Activated CD4-positive, alpha-beta T cell treated with anti-CD3 and anti-CD28 coated beads, Interleukin-2, amount 10 ng/mL, durations not matched to agents 7 days and 5 days (primary cell): ENCODE results near the gene NHP2. TPM values are rescaled to one million over a fixed set of nuclear protein-coding genes. Genes with fewer than 3 reads are reported as not detected.

ENCODE experiments used
- CTCF ChIA-PET: fragments of 350-600 bp; sonication (Branson Sonifier 250); formaldehyde crosslinking; loops from one replicate; lab custom pipeline; 2021; ENCODE audit warnings: antibody characterized with exemption; lab: Charles Lee
- POLR2A ChIA-PET: fragments of 350-600 bp; sonication (Branson Sonifier 250); formaldehyde crosslinking; loops from one replicate; lab custom pipeline; 2021; ENCODE audit warnings: antibody characterized with exemption; lab: Charles Lee
- DNase-seq: peaks from one replicate; pipeline ENCODE4 v3.0.0-alpha.2; 2020
- H3K27ac Mint-ChIP-seq: one replicate; pipeline ENCODE4 v1.8.0; 2021; ENCODE audit warnings: mild to moderate bottlenecking, moderate library complexity, mixed read lengths
- H3K27me3 Mint-ChIP-seq: one replicate; pipeline ENCODE4 v1.8.0; 2021; ENCODE audit warnings: mixed read lengths
- H3K36me3 Mint-ChIP-seq: one replicate; pipeline ENCODE4 v1.8.0; 2021; ENCODE audit warnings: low read depth, mixed read lengths
- H3K4me1 Mint-ChIP-seq: one replicate; pipeline ENCODE4 v1.8.0; 2021; ENCODE audit warnings: mixed read lengths
- H3K4me3 Mint-ChIP-seq: one replicate; pipeline ENCODE4 v1.8.0; 2021; ENCODE audit warnings: mild to moderate bottlenecking, moderate library complexity, mixed read lengths
- H3K9me3 Mint-ChIP-seq: one replicate; pipeline ENCODE4 v1.8.0; 2021; ENCODE audit warnings: mixed read lengths
- total RNA-seq, 2 experiments: library from RNA; stranded (reverse); gene quantifications; one replicate each; pipeline ENCODE4 v1.2.3, GENCODE V29; 2021

The NHP2 gene
- total RNA-seq, 2 experiments from 2014 or later, result 145 TPM

GRCh38 chr5:178125253-178125906 is 28.3 kb downstream of the NHP2 start:
- ChIA-PET CTCF (no interaction called here), POLR2A (no interaction called here)
- Mint-ChIP-seq H3K9me3 (no peaks in the 10 kb centered on the region), H3K36me3 (no peaks in the 10 kb centered on the region), H3K27me3 (no peaks in the 10 kb centered on the region), H3K4me3 (no peak overlapping the region), H3K27ac (no peak overlapping the region), H3K4me1 (peaks cover 20% of the 10 kb centered on the region)
- no peak for DNase-seq

- no peak overlapping the region for H3K4me3 Mint-ChIP-seq
- POLR2A ChIA-PET, result no interaction called here
Observed at GRCh38 chr5:178123966-178124925, 29.4 kb downstream of the NHP2 start.

GRCh38 chr5:178123094-178123965 is 30.4 kb downstream of the NHP2 start:
- H3K4me3 Mint-ChIP-seq, result no peak overlapping the region
- no peaks in the 10 kb centered on the region for H3K27me3 Mint-ChIP-seq
- no peaks in the 10 kb centered on the region for H3K9me3 Mint-ChIP-seq
- H3K4me1 Mint-ChIP-seq, result peaks cover 15% of the 10 kb centered on the region
- H3K36me3 Mint-ChIP-seq, result no peaks in the 10 kb centered on the region
- ChIA-PET POLR2A (no interaction called here), CTCF (interaction anchor here (1.0 to 1.5 kb wide), 2 partner anchors 14 to 34 kb away, joined by 3 to 4 read pairs; no protein-coding TSS in a partner anchor)
- DNase-seq, result no peak
- no peak overlapping the region for H3K27ac Mint-ChIP-seq

More at GRCh38 chr5:178123966-178124925, 29.4 kb downstream of the NHP2 start:
- Mint-ChIP-seq H3K27me3 (no peaks in the 10 kb centered on the region), H3K9me3 (no peaks in the 10 kb centered on the region), H3K4me1 (peaks cover 16% of the 10 kb centered on the region), H3K27ac (no peak overlapping the region), H3K36me3 (no peaks in the 10 kb centered on the region)
- no peak for DNase-seq
- CTCF ChIA-PET, result interaction anchor here (1.0 kb wide), 1 partner anchor 33 kb away, joined by 3 read pairs; no protein-coding TSS in a partner anchor

- Mint-ChIP-seq H3K4me3 (no peak overlapping the region), H3K27me3 (no peaks in the 10 kb centered on the region), H3K9me3 (no peaks in the 10 kb centered on the region), H3K27ac (no peak overlapping the region), H3K36me3 (no peaks in the 10 kb centered on the region), H3K4me1 (peaks cover 15% of the 10 kb centered on the region)
- DNase-seq, result no peak
- CTCF ChIA-PET, result interaction anchor here (1.5 to 3.7 kb wide), 3 partner anchors 15 to 46 kb away, joined by 4 to 18 read pairs (median 16); no protein-coding TSS in a partner anchor
- POLR2A ChIA-PET, result no interaction called here
Observed at GRCh38 chr5:178122346-178122745, 31.3 kb downstream of the NHP2 start.

GRCh38 chr5:178121391-178122276 is 32.1 kb downstream of the NHP2 start:
- no peaks in the 10 kb centered on the region for H3K36me3 Mint-ChIP-seq
- CTCF ChIA-PET, result interaction anchor here (0.5 to 3.7 kb wide), 16 partner anchors 8 to 1126 kb away, joined by 3 to 39 read pairs (median 5); partner anchors contain the start of genes HNRNPAB, NHP2 and RMND5B
- POLR2A ChIA-PET, result no interaction called here
- peaks cover 18% of the 10 kb centered on the region for H3K4me1 Mint-ChIP-seq
- H3K27ac Mint-ChIP-seq, result no peak overlapping the region
- DNase-seq, result no peak
- no peaks in the 10 kb centered on the region for H3K9me3 Mint-ChIP-seq
- H3K27me3 Mint-ChIP-seq, result peaks cover 1% of the 10 kb centered on the region
- H3K4me3 Mint-ChIP-seq, result peak overlapping the region; percentile 38

- peak; percentile 90 for DNase-seq
- H3K27ac Mint-ChIP-seq, result peak overlapping the region; percentile 25
- H3K4me1 Mint-ChIP-seq, result peaks cover 25% of the 10 kb centered on the region
- H3K36me3 Mint-ChIP-seq, result no peaks in the 10 kb centered on the region
- H3K4me3 Mint-ChIP-seq, result peak overlapping the region; percentile 38
- ChIA-PET POLR2A (no interaction called here), CTCF (interaction anchor here (0.6 to 3.7 kb wide), 17 partner anchors 9 to 84 kb away, joined by 3 to 39 read pairs (median 5); partner anchors contain the start of genes HNRNPAB, NHP2 and RMND5B)
- H3K9me3 Mint-ChIP-seq, result no peaks in the 10 kb centered on the region
- H3K27me3 Mint-ChIP-seq, result peaks cover 4% of the 10 kb centered on the region
Observed at GRCh38 chr5:178120607-178121357, 32.9 kb downstream of the NHP2 start.

GRCh38 chr5:178119915-178120606 is 33.6 kb downstream of the NHP2 start:
- Mint-ChIP-seq H3K4me1 (peaks cover 31% of the 10 kb centered on the region), H3K9me3 (no peaks in the 10 kb centered on the region), H3K36me3 (no peaks in the 10 kb centered on the region), H3K4me3 (no peak overlapping the region), H3K27me3 (peaks cover 8% of the 10 kb centered on the region), H3K27ac (no peak overlapping the region)
- ChIA-PET POLR2A (no interaction called here), CTCF (interaction anchor here (0.6 to 3.7 kb wide), 17 partner anchors 9 to 112 kb away, joined by 3 to 39 read pairs (median 5); partner anchors contain the start of genes HNRNPAB, NHP2 and RMND5B)
- DNase-seq, result no peak

- Mint-ChIP-seq H3K27ac (no peak overlapping the region), H3K27me3 (peaks cover 18% of the 10 kb centered on the region), H3K9me3 (no peaks in the 10 kb centered on the region), H3K36me3 (no peaks in the 10 kb centered on the region), H3K4me1 (peaks cover 41% of the 10 kb centered on the region), H3K4me3 (no peak overlapping the region)
- ChIA-PET POLR2A (no interaction called here), CTCF (interaction anchor here (0.6 to 1.8 kb wide), 3 partner anchors 10 to 32 kb away, joined by 3 to 5 read pairs (median 3); no protein-coding TSS in a partner anchor)
- no peak for DNase-seq
Observed at GRCh38 chr5:178117923-178118701, 35.6 kb downstream of the NHP2 start.

- POLR2A ChIA-PET, result no interaction called here
Observed at GRCh38 chr5:178116143-178116885, 37.4 kb downstream of the NHP2 start.

More at GRCh38 chr5:178116143-178116885, 37.4 kb downstream of the NHP2 start:
- Mint-ChIP-seq H3K27ac (peak overlapping the region; percentile 37), H3K4me3 (peak overlapping the region; percentile 29), H3K36me3 (no peaks in the 10 kb centered on the region), H3K9me3 (no peaks in the 10 kb centered on the region), H3K27me3 (peaks cover 30% of the 10 kb centered on the region), H3K4me1 (peaks cover 45% of the 10 kb centered on the region)
- CTCF ChIA-PET, result interaction anchor here (0.7 kb wide), 1 partner anchor 975 kb away, joined by 4 read pairs; no protein-coding TSS in a partner anchor
- DNase-seq, result peak; percentile 62
